Esophagus (tissue), 2 donors: ENCODE measurements around the gene APOA4. TPM values are rescaled to one million over a fixed set of nuclear protein-coding genes. Genes with fewer than 3 reads are reported as not detected.

Experiments used
- H3K27ac ChIP-seq, 2 donors: one replicate each; pipeline ENCODE4 v1.5.1; 2013; ENCODE audit warnings: low read depth in 2 of 2, mild to moderate bottlenecking in 2 of 2, inconsistent platforms in 1 of 2, low read length in 1 of 2, moderate library complexity in 1 of 2
- H3K27me3 ChIP-seq, 2 donors: one replicate each; pipeline ENCODE4 v1.6.1; 2013; ENCODE audit warnings: low read length in 2 of 2, control low read depth in 1 of 2, mild to moderate bottlenecking in 1 of 2; ENCODE audit not compliant: insufficient read depth in 2 of 2, control insufficient read depth in 1 of 2
- H3K36me3 ChIP-seq, 2 donors: one replicate each; pipeline ENCODE4 v1.6.1; 2013; ENCODE audit warnings: low read length in 1 of 2; ENCODE audit not compliant: control insufficient read depth in 2 of 2, insufficient read depth in 2 of 2
- H3K4me1 ChIP-seq, 2 donors: one replicate each; pipeline ENCODE4 v1.6.1; 2013; ENCODE audit warnings: low read length in 1 of 2; ENCODE audit not compliant: control insufficient read depth in 2 of 2, insufficient read depth in 2 of 2
- H3K4me3 ChIP-seq, 2 donors: one replicate each; pipeline ENCODE4 v1.5.1; 2013; ENCODE audit warnings: low read length in 2 of 2, mild to moderate bottlenecking in 2 of 2, low read depth in 1 of 2, moderate library complexity in 1 of 2
- H3K9me3 ChIP-seq, 2 donors: one replicate each; pipeline ENCODE4 v1.6.1; 2013; ENCODE audit warnings: mild to moderate bottlenecking in 2 of 2, low read depth in 1 of 2, low read length in 1 of 2, moderate library complexity in 1 of 2; ENCODE audit not compliant: control insufficient read depth in 2 of 2, insufficient read depth in 1 of 2
- WGBS, 2 donors: extraction: QIAGEN DNeasy Blood & Tissue Kit; methylation state at CpG; one replicate each; pipeline ENCODE4 v1.1.7; 2013; 5-methylcytosine and 5-hydroxymethylcytosine counted together
- polyA plus RNA-seq, 2 donors: library from polyadenylated mRNA; stranded (reverse); fragments of 200-250 nt; gene quantifications; one replicate each; pipeline ENCODE4 v1.2.3, GENCODE V29; 2013
- donor health status: healthy with polysubstance abuse.
- donor health status: Bipolar disorder and iron deficiency.

APOA4 gene
- polyA plus RNA-seq, 2 donors: 0.05 to 0.06 TPM

DNA sequence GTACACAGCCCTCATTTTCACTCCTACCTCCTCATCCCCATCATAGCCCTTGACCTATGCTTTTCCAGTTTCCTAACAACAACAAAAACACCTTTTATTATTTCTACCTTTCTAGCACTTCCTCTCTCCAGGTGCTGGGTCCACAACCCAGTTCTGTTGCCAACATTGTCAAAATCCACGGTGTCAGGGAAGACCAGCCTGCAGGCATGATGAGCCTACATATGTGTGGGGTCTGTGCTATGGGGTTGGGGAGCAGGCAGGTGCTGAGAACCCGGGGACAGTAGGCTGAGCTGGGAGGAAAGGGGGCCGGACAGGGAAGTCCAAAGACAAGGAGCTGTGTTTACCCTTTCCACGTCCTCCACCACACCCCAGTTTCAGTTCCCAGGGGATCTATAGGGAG lies 34.6 kb downstream of the APOA4 start:
- H3K36me3 ChIP-seq: peaks cover 20 to 23% of the 10 kb centered on the region in 2 donors
- no peaks in the 10 kb centered on the region for H3K27me3 ChIP-seq
- H3K27ac ChIP-seq: peak overlapping the region; percentile 75 to 94
- no peaks in the 10 kb centered on the region for H3K9me3 ChIP-seq
- peaks cover 6 to 12% of the 10 kb centered on the region in 2 donors for H3K4me1 ChIP-seq
- peak overlapping the region; percentile 88 to 97 for H3K4me3 ChIP-seq
- 45 to 54% methylated on average over 4 of the region's 4 CpGs for WGBS, 2 donors

DNA sequence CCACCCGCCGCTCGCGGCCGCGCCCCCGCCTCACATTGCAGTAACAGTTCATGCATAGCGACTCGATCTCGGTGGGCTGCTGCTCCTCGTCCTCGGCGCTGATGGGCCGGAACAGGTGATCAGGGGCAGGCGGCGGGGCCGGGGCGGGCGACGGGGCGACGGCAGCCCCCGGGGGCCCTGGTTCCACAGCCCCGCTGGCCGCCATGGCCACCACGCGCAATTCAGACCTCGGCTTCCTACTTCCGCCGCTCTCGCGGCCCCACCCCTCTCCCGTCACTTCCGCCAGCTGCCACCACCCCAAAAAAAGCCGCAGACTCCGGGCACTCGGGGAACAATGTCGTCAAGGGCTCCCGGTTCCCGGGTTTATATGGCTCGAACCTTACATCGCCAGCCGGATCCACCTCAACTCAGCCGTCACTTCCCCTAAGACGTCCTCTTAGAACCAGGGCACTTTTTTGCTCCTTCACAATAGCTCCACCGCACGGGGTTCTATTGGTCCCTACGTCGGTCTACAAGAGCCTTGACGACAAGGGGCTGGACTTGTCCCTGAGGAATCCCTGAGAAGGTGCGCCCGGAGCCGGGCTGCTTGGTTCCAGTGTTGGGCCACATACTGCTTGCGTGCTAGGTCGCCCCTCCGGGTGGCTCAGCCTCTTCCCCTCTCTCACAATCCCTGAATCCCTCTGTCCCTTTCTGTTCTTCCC lies 35.2 kb downstream of the APOA4 start, which contains the start of gene ZPR1:
ZPR1 (minus strand) TSS at position 238 of the 701 bp plus-strand sequence; CDS start at position 205, 33 bp downstream.
- Histone ChIP-seq H3K27me3 (no peaks in the 10 kb centered on the region), H3K36me3 (peaks cover 26 to 29% of the 10 kb centered on the region in 2 donors), H3K9me3 (no peaks in the 10 kb centered on the region), H3K4me1 (peaks cover 6 to 12% of the 10 kb centered on the region in 2 donors), H3K4me3 (peak within 1 kb of the TSS; percentile 88 to 97), H3K27ac (peak within 1 kb of the TSS; percentile 75 to 94)
- 0 to 1% methylated on average over 56 of the region's 56 CpGs for WGBS, 2 donors

DNA sequence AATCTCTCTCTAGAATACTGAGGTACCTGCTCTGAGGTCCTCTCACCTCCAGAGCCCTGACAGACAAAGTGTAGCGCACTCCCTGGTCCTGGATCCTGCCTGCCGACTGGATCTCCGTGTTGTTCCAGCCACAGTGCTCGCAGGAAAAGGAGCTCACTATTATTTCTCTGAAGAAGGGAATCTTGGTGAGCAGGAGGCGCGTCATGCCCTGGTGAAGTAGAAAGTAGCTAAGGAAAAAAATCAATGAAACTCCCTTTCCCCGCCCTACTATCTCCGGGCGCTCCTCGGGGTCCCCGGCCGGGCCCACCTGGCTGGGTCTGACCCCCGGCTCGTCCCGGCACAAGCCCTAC lies 35.7 kb downstream of the APOA4 start:
- Histone ChIP-seq H3K4me1 (peaks cover 6 to 12% of the 10 kb centered on the region in 2 donors), H3K27me3 (no peaks in the 10 kb centered on the region), H3K9me3 (no peaks in the 10 kb centered on the region), H3K27ac (peak overlapping the region; percentile 75 to 94), H3K4me3 (peak overlapping the region; percentile 88 to 97), H3K36me3 (peaks cover 29 to 31% of the 10 kb centered on the region in 2 donors)
- WGBS, 2 donors: 0 to 1% methylated on average over 15 of the region's 15 CpGs

DNA sequence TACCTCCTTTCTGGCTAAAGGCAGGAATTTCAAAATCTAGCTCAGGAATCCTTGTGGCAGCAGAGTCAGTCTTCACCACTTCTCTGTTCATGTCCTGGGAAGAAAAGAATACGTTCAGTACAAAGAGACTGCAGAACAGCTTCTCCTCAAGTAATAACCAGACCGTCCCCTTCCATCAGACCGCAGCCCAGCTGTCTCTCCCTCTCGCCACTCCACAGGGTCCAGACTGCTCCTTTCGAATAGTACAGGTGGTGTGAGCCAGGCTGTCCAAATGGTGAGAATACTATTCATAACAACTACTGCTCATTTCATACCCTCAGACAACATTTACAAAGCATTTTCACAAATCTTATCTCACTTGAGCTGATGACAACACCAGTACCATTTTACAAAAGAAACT lies 36.1 kb downstream of the APOA4 start:
- 58 to 62% methylated on average over 5 of the region's 5 CpGs for WGBS, 2 donors
- Histone ChIP-seq H3K27me3 (no peaks in the 10 kb centered on the region), H3K27ac (no peak overlapping the region), H3K4me1 (peaks cover 6 to 12% of the 10 kb centered on the region in 2 donors), H3K9me3 (no peaks in the 10 kb centered on the region), H3K4me3 (peak overlapping the region; percentile 88 to 97), H3K36me3 (peaks cover 31 to 32% of the 10 kb centered on the region in 2 donors)

DNA sequence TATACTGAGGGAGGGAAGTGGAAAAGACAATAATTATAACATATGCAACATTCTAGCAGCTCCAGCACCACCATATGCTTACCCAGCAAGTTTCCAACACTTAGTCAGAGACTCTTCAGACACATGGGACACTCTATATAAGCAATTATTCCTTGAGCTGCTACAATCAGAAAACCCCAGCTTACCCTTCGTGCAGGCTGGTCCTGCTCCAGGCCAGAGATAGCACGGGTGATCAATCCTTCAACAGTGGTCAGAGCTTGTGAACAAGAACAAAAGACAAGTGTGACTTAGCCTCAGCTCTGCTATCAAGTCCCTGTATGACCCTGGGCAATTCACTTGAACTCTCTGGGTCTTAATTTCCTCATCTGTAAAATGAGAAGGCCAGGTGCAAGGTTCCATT lies 36.8 kb downstream of the APOA4 start:
- WGBS, 2 donors: 84 to 85% methylated on average over 2 of the region's 2 CpGs
- Histone ChIP-seq H3K4me1 (peaks cover 6 to 7% of the 10 kb centered on the region in 2 donors), H3K27me3 (no peaks in the 10 kb centered on the region), H3K9me3 (no peaks in the 10 kb centered on the region), H3K27ac (no peak overlapping the region), H3K4me3 (no peak overlapping the region), H3K36me3 (peaks cover 31 to 33% of the 10 kb centered on the region in 2 donors)

DNA sequence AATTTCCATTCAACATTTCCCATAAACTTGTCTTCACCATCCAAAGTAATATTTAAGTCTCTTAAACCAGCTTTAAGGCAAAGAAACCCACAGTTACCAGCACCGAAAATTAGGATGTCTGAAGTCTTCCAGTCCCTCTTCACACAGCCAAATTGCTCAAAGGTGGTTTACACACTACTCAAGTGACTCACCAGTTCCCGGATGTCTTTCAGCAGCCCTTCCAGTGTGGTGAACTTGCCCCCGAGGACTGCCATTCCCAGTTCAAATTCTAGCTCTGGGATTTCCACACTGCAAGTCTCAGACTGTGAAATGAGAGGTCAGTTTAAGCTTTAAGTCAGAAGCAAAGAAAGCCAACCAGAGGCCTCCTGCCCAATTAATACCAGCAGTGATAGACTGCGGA lies 40.4 kb downstream of the APOA4 start:
- WGBS, 2 donors: 72 to 81% methylated on average over 4 of the region's 4 CpGs

DNA sequence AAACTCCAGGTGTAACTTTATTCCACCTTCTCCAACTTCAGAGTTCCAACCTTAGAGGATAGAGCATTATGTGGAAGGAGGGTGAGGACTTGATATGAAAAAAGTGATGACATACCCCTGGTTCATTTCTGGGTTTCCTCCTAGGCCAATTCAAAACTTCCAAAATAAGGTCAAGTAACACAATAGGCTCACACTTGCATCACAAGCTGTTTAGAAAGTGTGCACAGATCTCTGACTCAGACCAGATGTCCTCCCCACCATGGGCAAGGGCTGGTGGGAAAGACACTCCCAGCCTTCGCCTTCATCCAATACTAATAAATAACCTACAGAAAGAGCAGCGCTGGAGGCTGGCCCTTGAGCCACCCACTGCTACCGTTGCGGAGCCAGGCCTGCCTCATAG lies 44.5 kb downstream of the APOA4 start:
- no peak overlapping the region for H3K4me3 ChIP-seq
- peaks cover 18 to 32% of the 10 kb centered on the region in 2 donors for H3K36me3 ChIP-seq
- H3K27me3 ChIP-seq: no peaks in the 10 kb centered on the region
- no peaks in the 10 kb centered on the region for H3K9me3 ChIP-seq
- H3K27ac ChIP-seq: no peak overlapping the region
- H3K4me1 ChIP-seq: no peaks in the 10 kb centered on the region
- 95 to 97% methylated on average over 4 of the region's 4 CpGs for WGBS, 2 donors

More for the DNA sequence above, 40.4 kb downstream of the APOA4 start:
- no peaks in the 10 kb centered on the region for H3K27me3 ChIP-seq
- H3K27ac ChIP-seq: no peak overlapping the region
- H3K4me3 ChIP-seq: no peak overlapping the region
- peaks cover 38 to 44% of the 10 kb centered on the region in 2 donors for H3K36me3 ChIP-seq
- peaks cover 3% of the 10 kb centered on the region in 2 donors for H3K4me1 ChIP-seq
- no peaks in the 10 kb centered on the region for H3K9me3 ChIP-seq

DNA sequence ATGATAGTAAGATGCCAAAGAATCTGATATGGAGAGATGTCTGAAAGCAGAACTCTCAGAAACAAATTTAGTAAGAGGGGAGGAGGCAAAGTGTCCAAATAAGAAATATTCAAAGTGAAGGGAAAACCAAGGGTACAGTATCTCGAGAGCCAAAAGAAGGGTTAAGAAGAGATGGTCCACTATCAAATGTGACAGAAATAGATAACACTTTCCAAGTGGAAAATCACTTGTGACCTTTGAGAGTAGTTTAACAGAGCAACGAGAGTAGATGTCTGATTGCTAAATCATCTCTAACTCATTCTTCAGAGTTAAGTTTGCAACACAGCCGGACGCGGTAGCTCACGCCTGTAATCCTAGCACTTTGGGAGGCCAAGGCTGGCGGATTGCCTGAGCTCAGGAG lies 46.0 kb downstream of the APOA4 start:
- H3K4me3 ChIP-seq: no peak overlapping the region
- no peaks in the 10 kb centered on the region for H3K27me3 ChIP-seq
- H3K9me3 ChIP-seq: no peaks in the 10 kb centered on the region
- peaks cover 9 to 20% of the 10 kb centered on the region in 2 donors for H3K36me3 ChIP-seq
- H3K27ac ChIP-seq: no peak overlapping the region
- WGBS, 2 donors: 79 to 89% methylated on average over 7 of the region's 7 CpGs
- H3K4me1 ChIP-seq: no peaks in the 10 kb centered on the region

DNA sequence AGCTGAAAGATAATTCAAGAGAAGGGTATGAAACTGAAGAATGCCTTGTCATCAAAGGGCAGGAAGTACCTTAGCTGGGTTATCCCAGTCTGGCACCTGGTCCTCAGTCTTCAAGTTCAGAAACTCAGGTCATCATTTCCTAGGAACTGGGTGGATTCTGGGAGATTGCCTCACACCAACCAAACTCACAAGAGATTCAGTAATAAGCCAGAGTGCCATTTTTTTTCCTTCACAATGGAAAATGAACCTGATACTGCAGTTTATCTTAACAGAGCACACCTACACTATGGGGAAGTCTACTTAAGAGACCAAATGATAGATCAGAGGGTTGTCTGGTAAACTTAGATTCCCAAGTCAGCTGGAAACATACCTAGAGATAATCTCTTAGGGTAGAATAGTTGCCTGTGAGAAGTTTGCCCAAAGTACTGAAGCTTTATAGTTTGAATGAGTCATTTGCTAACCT lies 46.6 kb downstream of the APOA4 start:
- Histone ChIP-seq H3K9me3 (no peaks in the 10 kb centered on the region), H3K27me3 (no peaks in the 10 kb centered on the region), H3K4me3 (no peak overlapping the region), H3K36me3 (peaks cover 9 to 19% of the 10 kb centered on the region in 2 donors), H3K4me1 (peaks cover 0 to 3% of the 10 kb centered on the region in 2 donors), H3K27ac (no peak overlapping the region)

DNA sequence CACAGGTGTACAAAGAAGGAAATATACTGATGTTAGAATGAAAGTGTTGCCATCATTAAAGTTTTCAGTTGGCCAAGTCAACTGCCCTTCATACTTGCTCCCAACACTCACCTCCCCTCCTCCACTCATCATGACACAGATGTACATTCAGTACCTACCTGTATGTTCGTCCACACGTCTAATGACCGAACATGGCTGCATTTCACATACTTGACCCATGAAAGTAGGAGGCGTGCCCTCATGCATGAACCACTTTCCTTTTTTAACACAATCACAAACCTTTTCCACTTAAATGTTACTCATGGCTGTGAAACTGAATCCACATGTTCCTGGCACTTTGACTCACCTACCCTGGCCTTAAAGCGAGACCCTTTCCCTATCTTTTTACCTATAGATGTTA lies 47.1 kb downstream of the APOA4 start:
- Histone ChIP-seq H3K4me3 (no peak overlapping the region), H3K27ac (no peak overlapping the region), H3K27me3 (no peaks in the 10 kb centered on the region), H3K36me3 (peaks cover 9 to 19% of the 10 kb centered on the region in 2 donors), H3K9me3 (no peaks in the 10 kb centered on the region), H3K4me1 (peaks cover 0 to 5% of the 10 kb centered on the region in 2 donors)
- WGBS, 2 donors: 85 to 95% methylated on average over 5 of the region's 5 CpGs
